AG10803 (cell line): ENCODE results near the gene TANC1.

Experiments
- DNase-seq: peaks from one replicate; pipeline ENCODE4 v3.0.0; 2010; ENCODE audit warnings: low read depth
- H3K4me3 ChIP-seq: 2 replicates; pipeline ENCODE4 v1.5.1; 2011; ENCODE audit warnings: mild to moderate bottlenecking, low read length, control low read depth
- CTCF ChIP-seq: conservative IDR thresholded peaks from 2 replicates; pipeline ENCODE4 v1.5.1; 2011; ENCODE audit warnings: mild to moderate bottlenecking, low read length, control low read depth, inconsistent platforms

Gene TANC1

DNA sequence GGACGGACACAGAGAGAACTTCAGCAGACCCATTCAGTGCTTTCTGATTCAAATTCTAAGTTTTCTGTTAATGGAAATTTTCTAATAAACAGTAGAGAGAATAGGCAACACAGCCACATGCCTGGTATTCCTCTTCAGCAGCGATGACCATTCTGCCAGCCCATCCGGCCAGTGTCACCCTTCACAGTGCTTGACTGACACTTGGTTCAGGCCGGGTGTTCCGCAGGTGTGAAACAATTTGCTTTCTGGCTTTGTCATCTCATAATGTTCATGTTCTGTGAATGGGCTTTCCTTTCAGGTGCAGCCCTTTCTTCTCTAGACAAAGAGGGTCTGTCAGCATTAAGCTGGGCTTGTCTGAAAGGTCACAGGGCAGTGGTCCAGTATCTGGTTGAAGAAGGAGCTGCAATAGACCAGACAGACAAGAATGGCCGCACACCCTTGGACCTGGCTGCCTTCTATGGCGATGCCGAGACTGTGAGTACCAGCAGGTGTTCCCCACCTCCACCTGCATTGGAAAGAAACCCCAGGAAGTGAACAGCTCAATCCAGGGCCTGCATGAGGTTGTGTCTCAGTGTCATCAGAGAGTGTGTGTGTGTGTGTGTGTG, 251.1 kb downstream of the TANC1 start:
- DNase-seq = no peak
- H3K4me3 ChIP-seq = no peak overlapping the region
- no peak for TF ChIP-seq CTCF

DNA sequence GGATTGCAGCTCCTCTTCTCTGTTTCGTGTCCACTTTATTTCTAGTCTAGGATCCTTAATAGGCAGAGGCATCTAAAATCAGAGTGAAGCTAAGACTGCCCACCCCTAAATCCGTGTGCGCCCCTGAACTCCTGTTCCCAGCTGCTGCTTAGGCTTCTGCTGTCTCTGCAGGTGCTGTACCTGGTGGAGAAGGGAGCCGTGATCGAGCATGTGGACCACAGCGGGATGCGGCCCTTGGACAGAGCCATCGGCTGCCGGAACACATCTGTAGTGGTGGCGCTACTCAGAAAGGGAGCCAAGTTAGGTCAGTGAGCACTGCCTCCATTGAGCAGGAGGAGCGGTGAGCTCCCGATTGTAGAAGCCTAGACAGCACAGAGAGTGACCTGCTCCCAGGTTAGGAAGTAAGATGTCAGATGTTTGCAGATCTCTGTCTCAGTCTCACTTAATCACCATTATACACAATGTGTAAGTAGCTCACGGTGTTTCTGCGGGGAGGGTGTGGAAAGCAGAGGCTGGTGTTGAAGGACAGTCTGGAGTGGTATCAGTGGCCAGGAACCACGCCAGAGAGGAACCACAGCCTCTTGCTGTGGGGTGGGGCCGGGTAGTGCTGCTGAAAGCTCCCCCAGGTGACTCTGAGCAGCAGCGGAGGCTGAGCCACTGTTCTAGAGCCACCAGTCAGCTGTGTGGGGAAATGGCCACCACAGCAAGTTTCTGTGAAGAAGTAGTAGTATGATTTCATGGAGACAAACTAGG, 255.8 kb downstream of the TANC1 start:
- DNase-seq = no peak
- H3K4me3 ChIP-seq = no peak overlapping the region
- no peak for TF ChIP-seq CTCF

- DNase-seq = no peak
- TF ChIP-seq CTCF = no peak
- H3K4me3 ChIP-seq = no peak overlapping the region
Observed at GRCh38 chr2:159225025-159226016, 256.9 kb downstream of the TANC1 start.

DNA sequence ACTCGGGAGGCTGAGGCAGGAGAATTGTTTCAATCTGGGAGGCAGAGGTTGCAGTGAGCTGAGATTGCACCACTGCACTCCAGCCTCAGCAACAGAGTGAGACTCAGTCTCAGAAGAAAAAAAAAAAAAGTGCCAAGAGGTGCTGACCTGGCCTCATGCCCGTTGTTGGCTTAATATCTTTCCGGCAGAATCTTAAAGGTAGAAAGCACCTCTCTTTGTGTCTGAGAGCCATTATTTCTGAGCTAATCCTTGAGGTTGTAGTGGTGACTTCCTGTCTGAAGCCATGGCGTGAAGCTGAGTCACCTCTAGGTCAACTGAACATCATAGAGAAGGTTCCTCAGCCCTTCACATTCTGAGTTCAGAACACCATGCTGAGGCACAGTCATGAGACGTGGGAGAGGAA, 257.6 kb downstream of the TANC1 start:
- no peak overlapping the region for H3K4me3 ChIP-seq
- DNase-seq = peak; percentile 25
- TF ChIP-seq CTCF = no peak

DNA sequence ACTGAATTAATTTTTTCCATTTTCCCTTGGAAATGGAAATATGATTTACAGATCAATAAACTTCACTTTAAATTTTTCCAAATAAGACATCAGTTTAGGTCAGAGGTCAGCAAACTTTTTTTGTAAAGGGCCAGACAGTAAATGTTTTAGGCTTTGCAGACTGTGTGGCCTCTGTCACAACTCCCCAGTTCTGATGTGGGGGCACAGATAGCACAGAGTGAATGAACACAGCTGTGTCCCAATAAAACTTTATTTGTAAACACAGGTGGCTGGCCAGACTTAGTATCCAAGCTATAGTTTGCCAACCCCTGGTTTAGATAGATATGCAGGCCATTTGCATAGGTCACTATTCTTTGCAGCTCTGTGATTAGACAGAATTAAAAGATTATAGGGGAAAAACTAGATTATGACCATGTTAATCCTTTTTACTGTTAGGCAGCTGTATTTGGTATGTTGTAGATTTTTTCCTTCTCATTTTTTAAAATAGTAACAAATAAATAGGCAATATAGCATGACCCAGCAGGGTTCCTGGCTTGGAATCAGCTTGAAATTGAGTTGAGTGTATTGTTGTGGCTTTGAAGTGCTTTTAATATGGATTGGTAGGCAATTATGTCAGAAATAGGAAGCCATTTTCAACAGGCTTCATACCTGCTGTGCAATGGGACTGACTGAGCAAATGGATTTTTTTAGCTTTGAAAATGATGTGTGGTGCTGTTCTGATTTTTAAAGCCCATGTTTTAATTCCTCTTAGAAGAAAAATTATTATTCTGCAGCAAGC, 258.4 kb downstream of the TANC1 start:
- H3K4me3 ChIP-seq = no peak overlapping the region

More for the DNA sequence above, 258.4 kb downstream of the TANC1 start:
- DNase-seq = no peak
- no peak for TF ChIP-seq CTCF
